Globus pallidus (tissue), 1 donor: ENCODE measurements around the gene MGAT1.
A peak's percentile ranks its signal among the peaks of the same experiment; 100 is the strongest.

Source experiments
- DNase-seq: peaks from one replicate; pipeline ENCODE4 v3.0.0-alpha.2; 2015; ENCODE audit warnings: low spot score

The MGAT1 gene

DNA sequence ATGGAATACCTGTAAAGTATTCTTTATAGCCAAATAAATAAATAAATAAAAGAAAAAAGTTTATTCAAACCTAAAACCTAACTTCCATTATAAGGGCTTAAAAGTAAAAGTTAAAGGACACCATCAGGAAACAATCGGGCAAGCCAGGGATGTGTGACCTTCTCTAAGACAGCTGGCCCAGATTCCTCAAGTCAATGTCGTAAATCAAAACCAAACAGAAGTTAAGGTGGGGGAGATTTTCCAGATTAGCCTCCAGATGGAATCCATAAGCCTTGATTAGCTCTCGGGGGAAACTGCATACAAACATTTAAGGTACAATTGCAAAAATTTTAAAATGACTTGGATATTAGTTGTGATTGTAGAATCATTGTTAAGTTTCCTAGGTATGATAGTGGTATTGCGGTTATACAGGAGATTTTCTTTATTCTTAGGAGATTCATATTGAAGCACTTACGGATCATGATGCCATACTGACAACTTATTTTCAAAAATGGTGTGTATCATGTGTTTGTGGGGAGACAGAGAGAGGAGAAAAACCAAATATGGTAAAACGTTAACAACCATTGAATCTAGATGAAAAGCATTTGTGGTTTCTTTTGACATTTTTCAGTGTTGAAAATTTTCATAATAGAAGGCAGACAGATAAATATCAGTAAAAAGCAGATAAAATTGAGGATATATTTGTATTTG lies 21.5 kb upstream of the MGAT1 start:
- no peak for DNase-seq

DNA sequence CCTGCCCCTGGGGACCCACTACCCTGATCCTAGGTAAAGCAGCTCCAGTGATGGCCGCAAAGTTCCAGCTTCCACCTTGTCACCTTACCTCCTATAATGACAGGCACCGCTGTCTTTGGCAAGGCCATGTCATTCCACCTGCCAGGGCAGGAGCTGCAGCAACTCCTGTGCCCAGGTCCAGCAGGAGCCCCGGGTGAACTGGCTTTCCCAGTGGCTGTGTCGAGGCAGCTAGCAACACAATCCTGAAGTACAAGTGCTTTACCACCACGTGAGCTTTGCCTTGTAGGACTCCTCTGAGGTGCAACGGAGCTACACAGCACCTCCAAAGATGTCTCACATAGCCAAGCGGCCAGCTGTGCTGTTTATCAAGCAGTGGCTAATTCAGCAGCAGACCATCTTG lies 20.7 kb upstream of the MGAT1 start:
- DNase-seq, result no peak

DNA sequence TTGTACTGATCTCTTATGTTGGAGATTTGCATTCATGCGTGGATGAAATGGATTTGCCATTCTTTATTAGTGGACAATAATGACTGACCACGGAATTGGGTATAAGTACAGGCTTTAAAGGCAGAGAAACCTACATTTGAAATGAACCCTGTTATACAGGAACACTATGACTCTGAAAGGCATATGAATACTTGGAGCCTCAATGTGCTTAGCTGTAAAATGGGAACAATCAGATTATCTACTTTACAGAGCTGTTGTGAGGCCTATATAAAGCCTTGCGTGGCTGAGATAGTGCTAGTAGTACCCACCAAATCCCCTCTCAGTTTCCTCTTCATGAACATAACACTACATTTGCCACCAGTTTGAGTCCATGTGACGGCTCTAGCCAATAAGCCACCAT lies 18.9 kb upstream of the MGAT1 start:
- DNase-seq, result no peak

DNA sequence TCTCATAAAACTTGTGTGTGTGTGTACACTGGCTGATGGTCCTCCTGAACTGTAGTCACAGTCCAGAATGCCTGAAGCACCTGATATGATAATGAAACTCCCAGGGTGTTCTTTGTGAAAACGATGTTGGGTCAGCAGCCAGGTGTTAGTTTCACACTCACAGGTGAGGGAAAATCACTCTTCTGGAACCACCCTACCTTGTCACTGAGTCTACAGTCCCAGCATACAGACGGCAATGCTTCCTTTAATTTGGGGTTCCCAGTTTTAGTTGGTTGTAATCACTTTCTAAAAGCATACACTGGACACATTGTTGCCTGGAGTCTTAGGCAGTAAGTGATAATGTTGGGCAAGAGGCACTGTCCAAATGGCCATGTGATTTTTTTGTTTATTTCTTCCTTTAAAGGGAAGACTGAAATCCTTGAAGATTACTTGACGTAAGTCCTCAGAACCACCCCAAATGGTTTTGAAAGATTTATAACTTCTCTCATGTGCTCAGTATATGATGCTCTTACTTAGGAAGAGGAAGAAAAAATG lies 18.2 kb upstream of the MGAT1 start:
- no peak for DNase-seq

DNA sequence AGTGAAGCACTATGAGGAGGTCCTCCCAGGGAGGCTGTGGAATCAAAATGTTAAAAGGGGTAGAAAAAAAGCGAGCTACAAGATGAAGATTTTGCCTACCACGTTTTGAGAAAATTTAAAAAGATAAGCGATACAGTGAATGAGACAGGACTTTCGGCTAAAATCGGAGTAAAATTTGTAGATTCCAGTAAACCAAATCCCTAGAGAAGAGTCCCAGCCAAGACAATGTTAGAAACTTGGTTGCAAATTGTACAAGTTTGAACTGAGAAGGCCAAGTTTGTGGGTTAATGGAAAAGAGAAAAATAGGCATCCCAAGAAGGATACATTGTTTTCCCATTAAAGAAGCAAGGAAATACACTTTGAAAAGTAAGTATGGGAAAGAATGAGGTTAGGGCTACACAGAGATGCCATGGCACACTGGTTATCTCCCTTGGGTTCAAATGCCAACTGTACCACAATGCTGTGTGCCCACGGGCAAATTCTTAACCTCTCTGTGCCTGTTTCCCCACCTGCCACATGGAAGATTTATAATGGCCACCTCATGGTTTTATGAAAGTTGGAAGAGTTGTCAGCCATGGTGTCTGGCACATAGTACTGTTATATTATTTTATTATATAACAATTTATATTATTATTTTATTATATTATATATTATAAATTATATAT lies 16.2 kb upstream of the MGAT1 start:
- DNase-seq, result no peak

DNA sequence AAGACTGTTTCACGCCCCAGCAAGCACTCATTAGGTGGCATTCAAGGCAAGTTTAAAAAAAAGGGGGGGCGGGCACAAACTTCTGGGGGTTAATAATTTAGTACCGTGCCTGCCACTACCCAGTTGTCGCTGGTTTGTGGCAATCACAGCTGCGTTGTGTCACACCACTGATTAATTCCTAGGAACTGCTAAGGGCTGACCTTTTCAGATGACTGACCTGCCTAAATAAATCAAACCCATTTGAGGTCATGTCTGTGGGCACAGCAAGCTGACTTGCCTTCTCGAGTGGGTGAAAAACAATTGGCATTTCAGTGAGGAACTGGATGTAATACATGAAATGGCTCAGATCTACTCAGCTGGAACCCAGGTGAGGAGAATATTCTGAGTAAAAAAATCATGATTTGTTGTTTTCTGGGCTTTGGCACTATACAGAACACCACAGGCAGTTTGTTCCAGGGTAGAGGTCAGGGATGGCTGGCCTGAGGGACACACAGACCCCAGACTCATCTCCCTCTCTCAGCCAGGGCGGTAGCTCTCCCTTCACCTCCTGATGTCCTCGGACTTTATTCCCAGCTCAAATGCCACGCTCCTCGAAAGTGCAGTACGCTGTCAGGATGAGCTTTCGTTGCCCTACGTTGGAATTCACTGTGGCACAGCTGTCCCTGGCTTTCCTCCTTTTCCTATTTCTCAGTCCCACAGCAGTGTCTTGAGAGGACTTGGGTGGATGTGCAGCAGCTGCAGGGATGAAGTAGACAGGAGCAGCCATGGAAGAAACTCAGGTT lies 15.5 kb upstream of the MGAT1 start:
- DNase-seq, result no peak

DNA sequence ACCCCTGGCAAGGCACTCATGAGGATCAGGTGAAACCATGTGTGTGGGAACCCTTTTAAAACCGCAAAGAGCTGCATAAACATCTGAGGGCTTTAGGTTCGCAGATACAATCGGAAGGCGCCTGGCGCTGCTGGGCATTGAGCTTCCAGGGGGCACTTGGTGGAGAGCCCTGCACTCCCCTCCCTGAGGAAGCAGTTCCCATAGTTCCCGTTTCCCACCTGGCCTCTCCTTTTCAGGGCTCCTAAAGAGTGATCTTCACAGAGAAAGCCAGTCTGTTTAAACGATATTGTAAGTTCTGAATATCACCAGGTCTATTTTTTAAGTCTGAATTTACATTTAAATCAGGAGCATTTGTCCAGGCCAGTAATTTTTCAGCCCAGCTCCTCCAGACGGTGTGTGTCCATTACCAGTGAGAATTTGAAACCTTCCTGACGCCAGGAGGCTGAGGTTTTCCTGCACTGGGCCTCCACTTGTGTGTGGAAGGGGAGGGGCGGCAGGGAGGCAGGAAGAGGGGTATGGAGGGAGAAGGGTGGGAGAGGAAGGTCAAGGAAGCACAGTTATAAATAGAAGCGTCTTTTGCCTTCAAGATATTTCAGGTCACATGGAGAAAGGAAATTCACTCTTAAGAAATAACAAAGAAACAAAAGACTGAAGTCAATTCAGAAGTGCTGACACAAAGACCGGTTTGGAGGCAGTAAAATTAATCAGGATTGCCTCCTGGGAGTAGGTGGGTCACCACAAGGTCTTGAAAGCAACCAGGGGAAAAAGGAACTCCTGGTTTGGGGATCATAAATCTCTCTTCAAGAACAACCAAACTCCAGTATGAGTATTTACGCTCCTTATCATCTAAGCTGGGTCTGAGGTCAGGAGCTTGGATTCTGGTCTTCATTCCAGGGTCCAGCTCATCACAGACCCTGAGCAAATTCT lies 14.3 kb upstream of the MGAT1 start:
- DNase-seq, result no peak

DNA sequence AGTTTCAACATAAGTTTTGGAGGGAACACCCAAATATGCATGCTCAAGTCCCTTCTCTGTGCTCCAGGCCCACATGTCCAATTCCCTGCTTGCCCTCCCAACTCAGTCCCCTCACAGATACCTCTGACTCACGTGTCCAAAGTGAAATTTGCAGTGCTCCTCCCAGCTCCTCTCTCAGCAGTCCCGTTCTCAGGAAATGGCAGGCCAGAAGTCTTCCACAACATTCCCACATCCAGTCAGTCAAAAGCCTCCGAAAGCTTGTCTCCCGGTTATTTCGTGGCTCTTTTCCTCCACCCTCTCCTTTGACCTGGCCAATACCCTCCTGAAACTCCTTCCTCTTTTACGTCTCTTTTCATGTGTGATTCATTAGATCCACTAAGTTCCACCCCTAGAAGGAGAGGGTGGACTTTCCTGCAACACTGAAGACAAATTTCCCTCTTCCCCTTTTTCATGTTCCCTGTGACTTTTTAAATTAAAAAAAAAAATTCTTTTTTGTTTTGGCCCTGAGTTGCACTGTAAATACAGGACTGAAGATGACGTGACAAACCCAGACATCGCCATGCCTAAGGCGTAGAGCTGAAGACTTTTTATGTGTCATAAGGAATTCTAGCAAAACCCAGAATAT lies 12.8 kb upstream of the MGAT1 start:
- DNase-seq, result no peak

DNA sequence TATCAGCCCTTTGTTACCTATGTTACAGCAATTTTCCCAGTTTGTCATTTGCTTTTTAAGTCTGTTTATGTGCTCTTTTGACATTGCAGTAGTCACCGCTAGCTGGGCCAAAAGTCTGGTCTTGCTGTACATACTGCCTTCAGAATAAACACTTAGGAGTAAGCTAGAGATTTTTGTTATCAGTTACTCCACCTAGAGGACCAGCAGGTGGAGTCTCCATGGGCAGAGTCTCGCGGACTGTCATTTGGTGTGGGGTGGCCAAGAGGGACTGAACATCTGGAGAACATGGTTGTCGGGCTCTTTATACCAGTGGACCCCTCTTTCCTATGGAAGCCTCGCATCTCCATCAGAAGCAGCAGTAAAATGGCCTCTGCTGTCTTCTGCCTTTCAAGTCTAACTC lies 10.8 kb upstream of the MGAT1 start:
- no peak for DNase-seq

DNA sequence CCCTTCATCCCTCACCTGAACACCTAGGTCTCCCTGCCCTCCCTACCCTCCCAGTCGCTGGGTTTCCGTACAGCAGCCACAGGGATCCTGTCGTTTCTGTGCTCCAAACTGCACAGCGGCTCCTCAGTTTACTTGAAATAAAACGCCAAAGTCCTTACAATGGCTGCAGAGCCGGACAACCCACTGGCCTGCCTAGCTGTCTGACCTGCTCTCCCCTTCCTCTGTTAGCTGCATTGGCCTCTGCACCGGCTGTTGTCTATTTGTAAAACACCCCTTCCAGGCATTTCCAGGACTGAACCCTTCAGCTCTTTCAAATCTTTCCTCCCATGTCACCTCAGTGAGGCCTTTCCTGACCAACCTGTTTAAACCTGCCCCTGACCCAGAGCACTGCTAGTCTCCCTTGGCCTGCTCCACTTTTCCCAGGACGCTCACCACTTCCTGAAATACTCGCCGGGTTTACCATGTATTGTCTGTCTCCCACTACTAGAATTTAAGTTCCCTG lies 9.1 kb upstream of the MGAT1 start:
- DNase-seq, result no peak

DNA sequence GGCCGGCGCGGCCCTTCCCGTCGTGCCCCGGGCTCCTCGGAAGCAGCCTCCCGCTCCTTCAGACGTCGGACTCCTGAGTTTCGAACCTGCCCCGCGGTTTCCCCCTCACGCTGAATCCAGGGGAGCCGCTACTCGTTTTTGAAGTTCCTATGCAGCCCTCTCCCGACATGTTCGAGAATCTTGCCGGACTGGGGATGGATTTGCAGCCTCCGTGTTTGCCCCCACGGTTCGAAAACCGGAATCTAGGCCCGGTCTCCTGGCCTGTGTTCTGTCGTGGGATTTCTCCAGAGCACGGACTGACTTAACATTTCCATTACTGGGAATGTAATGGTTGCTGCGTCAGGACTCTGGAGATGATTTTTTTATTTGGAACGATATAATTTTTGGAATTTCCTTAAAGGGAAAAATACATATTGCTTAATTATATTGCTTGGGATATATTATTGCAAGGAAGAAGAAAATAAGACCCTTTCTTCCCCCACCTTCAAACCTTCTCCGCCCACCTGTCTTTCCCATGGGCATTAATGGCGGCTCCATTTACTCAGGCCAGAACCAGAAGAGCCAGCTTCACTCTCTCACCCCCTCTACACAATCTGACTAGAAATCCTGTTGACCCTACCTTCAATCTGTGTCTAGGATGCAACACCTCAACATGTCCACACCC lies 8.5 kb upstream of the MGAT1 start:
- no peak for DNase-seq

DNA sequence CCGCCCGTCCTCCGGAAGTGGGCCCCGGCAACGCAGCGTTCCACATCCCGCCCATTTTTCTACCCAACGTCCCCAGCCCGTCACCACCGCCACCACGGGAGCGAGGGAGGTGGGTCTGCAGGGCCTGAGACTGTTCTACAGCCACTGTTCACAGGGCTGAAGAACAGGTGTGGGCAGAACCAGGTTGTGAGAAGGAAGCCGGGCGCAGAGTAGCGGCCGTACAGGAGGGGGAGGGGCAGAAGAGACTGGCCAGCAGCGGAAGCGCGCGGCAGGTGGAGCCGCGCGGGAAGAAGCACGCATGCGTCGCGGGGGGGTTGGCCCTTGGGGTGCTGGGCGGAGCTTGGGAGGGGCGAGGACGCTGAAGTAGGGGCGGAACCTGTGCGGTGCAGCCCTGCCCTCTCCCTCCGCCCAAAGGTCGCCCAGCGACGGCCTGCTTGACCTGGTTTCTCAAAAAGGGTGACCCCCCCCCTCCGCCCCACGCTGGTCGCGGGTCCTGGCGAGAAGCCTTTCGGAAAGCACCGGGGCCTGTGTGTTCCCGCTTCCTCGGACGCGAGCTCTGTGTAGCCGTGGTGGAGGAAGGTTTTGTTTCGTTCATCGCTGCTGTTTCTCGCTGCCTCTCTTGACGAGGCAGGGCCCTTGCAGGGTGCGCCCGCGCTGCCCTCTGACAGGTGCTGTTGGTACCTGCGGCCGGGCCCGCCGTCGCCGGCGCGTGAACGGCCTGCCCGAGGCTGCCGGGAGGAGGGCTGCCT lies 7.8 kb upstream of the MGAT1 start:
- DNase-seq, result peak; percentile 97

DNA sequence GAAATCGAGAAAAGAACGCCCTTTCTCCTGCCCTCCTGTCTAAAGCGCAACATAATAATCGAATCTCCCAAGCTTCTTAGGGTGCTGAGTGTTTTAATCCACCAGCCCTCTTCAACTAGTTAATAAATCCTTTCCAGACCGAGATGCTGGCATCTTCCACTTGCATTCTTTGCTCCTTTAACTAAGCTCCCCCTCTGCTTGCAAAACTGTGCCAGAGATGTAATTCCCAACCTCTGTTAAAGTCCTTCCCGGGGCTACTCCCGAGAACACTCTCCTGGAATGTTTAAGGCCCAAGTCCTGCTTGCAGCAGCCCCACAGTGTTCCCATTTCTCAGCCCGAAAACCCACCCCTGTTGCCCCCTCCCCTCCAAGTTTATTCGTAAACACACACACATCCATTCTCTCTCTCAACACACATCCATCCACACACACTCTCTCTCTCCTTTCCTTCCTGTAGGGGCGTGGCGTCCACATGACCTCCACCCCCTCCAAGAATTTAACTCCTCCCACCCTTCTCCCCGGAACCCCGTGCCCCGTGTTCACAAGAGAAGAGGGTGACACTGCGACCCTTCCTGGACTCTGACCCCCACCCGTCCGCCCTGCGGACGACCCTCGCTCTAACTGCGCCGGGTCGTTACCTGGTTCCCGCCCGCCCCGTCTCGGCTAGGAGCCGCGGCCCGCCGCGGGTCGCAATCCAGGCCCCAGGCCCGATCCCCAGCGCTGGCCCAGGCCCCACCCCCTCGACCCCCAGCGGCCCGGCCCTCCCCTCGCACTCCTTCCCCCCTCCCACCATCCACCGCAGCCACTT lies 7.0 kb upstream of the MGAT1 start:
- peak; percentile 92 for DNase-seq

DNA sequence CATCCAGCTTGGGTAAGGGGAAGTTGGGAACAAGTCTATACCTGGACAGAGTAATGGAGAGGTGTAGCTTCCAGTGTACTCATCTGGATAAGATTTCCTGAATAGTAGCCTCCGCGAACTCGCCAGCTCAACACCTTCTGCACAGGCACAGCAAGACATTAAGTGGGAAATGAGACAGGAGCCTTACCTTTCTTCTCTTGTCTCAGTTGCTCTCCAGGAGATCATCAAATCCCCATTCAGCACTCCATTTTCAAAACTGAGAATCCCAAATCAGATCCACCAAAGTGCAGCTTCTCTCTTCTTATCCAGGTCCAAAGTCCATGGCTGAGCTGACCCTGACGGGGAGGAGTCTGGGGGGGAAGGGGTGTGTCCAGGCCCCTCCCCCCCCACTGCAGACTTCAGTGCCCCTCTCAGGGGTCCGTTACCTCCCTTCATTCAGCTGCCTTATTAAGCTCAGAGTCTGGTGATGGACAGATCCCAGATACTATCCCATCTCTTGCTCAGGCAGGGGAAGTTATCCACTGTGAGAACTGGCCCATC lies 5.9 kb upstream of the MGAT1 start:
- no peak for DNase-seq

DNA sequence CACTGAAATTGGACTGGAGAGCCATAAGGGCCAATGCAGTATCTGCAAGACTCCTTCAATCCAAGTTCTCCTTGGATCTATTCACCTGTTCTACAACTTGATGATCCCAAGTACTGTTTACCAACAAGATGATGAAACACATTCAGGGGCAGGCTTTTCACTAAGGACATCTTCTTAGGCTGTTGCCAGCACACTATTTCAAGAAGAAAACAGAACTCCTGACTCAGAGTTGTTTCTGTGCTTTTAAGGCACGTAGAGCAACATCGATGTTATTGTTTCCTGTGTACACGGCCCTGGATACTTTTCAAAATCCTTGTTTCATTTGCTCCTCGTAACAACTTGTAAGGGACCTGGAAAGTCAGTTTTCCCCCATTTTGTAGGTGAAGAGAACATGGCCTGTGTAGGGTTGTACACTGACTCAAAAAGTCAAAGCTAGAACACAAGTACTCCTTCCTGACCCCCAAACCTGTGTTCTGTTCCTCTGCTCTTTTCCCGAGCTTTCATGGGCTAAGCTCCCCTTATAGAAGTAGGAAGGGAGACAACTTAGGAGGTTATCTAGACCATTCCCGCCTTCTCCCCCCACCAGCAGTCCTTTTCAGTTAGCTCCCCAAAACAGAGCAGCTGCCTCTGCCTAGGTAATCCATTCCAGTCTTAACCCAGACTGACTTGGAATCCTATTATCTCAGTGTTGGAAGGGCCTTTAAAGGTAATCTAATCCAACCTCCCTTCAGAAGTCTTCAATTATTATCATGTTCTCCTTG lies 5.2 kb upstream of the MGAT1 start:
- no peak for DNase-seq

DNA sequence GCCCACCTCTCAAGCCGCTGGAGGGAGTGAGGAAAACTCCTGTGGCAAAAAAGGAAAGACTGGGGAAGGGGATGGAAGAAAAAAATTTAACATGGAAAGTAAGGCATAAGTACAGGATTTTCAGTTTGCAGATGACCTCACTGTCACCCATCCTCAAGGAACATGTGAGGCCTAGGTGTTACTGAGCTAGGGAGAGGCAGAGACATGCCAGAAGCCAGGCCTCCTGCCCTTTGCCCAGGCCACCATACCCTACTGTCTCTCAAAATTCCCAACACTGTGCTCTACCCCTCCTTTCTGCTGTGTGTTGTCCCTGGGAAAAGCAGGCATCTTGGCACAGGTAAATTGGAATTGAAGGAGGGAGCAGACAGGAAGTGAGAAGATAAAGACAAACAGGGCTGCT lies 4.4 kb upstream of the MGAT1 start:
- DNase-seq, result no peak

DNA sequence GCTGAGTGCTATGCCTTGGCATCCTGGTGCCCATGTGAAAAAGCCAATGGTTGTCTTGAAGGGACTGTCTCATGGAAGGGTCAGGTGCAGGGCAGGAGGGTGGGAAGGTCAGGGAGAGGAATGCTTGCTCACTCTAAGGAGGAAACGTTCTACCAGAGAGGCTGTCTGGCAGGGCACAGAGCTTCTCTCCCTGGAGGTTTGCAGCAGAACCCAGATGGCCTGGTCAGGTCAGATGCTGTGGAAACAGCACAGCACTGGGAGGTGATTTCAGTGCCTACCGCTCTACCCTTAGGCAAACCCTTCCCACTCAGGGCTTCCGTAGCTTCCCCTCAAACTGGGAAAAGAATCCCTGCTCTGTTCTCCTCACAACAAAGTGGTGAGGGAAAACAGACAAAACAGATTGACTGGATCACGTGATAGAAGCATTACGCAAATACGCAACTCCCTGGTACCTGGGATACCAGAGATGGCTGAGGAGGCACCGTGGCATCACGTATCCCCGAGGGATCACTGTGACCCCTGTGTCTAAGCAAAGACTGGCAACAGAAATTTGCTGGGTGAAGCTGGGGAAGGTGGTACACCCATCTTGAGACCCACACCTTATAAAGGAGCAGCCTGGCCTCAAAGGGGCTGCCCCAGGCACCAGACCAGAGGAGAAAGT lies 3.9 kb upstream of the MGAT1 start:
- DNase-seq, result no peak
